ENCODE measurements around the gene PTPA. TPM values are rescaled to one million over a fixed set of nuclear protein-coding genes. Genes with fewer than 3 reads are reported as not detected.

Gene PTPA
- total and polyA plus RNA-seq, 2 donors (not counting 1 experiment from before 2014, with no cell fraction given), result 35.0 to 73.9 TPM

DNA sequence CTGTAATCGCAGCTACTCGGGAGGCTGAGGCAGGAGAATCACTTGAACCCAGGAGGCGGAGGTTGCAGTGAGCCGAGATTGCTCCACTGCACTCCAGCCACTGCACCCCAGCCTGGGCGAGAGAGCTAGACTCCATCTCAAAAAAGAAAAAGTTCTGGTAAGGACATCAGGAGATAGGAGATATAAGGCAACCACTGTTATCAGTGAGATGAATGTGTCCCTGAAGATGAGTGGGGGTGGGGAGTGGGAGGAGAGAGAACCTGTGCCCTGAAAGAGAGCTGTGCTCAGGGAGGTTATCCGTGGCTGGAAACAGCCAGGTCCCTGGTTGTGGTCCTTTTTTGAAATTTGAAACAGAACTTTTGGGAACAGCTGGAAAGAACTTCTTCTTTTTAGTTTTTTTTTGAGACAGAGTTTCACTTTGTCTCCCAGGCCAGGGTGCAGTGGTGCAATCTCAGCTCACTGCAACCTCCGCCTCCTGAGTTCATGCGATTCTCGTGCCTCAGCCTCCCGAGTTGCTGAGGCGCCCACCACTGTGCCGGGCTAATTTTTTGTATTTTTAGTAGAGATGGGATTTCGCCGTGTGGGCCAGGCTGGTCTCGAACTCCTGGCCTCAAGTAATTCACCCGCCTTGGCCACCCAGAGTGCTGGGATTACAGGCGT is 2.6 kb downstream of the PTPA start:
- peaks cover 7% of the 10 kb centered on the region for H4K20me1 ChIP-seq (ENCODE audit: control insufficient read depth, insufficient read depth, low read length, poor library complexity, severe bottlenecking)
- TF ChIP-seq EZH2 (IDR thresholded peaks at IDR 0.05; ENCODE audit: borderline replicate concordance, insufficient read depth, low read depth, low read length, poor library complexity, severe bottlenecking), result no peak
- TF ChIP-seq, protein P1, sequence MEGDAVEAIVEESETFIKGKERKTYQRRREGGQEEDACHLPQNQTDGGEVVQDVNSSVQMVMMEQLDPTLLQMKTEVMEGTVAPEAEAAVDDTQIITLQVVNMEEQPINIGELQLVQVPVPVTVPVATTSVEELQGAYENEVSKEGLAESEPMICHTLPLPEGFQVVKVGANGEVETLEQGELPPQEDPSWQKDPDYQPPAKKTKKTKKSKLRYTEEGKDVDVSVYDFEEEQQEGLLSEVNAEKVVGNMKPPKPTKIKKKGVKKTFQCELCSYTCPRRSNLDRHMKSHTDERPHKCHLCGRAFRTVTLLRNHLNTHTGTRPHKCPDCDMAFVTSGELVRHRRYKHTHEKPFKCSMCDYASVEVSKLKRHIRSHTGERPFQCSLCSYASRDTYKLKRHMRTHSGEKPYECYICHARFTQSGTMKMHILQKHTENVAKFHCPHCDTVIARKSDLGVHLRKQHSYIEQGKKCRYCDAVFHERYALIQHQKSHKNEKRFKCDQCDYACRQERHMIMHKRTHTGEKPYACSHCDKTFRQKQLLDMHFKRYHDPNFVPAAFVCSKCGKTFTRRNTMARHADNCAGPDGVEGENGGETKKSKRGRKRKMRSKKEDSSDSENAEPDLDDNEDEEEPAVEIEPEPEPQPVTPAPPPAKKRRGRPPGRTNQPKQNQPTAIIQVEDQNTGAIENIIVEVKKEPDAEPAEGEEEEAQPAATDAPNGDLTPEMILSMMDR (IDR thresholded peaks at IDR 0.05), result no peak
- WGBS (ENCODE audit: insufficient coverage), result 77% methylated on average over 16 of the region's 17 CpGs
- no peak overlapping the region for H3K4me2 ChIP-seq (replicated peaks; ENCODE audit: low read depth, low read length, poor library complexity, severe bottlenecking)
- no peaks in the 10 kb centered on the region for H3K9me3 Mint-ChIP-seq (ENCODE audit: insufficient read depth)
- no peaks in the 10 kb centered on the region for H3K27me3 Mint-ChIP-seq
- intact Hi-C loops (cut with micrococcal nuclease), result loop anchor here (10.0 kb wide), 2 partner anchors 691 to 941 kb away; partner anchors contain the start of genes GPR107 and TOR1B
- H2AFZ ChIP-seq (ENCODE audit: insufficient read depth, low read depth, low read length, poor library complexity, severe bottlenecking), result no peak overlapping the region
- no peaks in the 10 kb centered on the region for H3K27me3 ChIP-seq (replicated peaks in 1 of 4; ENCODE audit: control extremely low read depth in 1 of 4, control insufficient read depth in 3 of 4, insufficient read depth in 4 of 4, low read length in 3 of 4)
- no peak for ATAC-seq (ENCODE audit: low read depth)
- no peak overlapping the region for H3K4me3 Mint-ChIP-seq
- peaks cover 68% of the 10 kb centered on the region for H3K79me2 ChIP-seq (ENCODE audit: control insufficient read depth, insufficient read depth, low read length)
- no peak overlapping the region for H3K4me3 ChIP-seq (ENCODE audit: control extremely low read depth in 1 of 5, extremely low read depth in 1 of 5, insufficient read depth in 1 of 5, low read depth in 2 of 5, low read length in 4 of 5)
- H3K27ac ChIP-seq (ENCODE audit: low read length in 2 of 2), result no peak overlapping the region
- H3K4me1 Mint-ChIP-seq, result peaks cover 25% of the 10 kb centered on the region
- no peak overlapping the region for H3K27ac Mint-ChIP-seq
- H3K36me3 ChIP-seq (replicated peaks in 1 of 2; ENCODE audit: control extremely low read depth in 1 of 2, control insufficient read depth in 1 of 2, extremely low read depth in 1 of 2, insufficient read depth in 2 of 2, low read length in 1 of 2), result no peaks in the 10 kb centered on the region
- ChIA-PET POLR2A (no interaction called here), CTCF (interaction anchor here (0.6 to 4.4 kb wide), 4 partner anchors 9 to 29 kb away, joined by 3 to 18 read pairs (median 3); no protein-coding TSS in a partner anchor)
- DNase-seq, result no peak
- peaks cover 12 to 19% of the 10 kb centered on the region in 2 donors for H3K4me1 ChIP-seq (ENCODE audit: control insufficient read depth in 2 of 2, insufficient read depth in 2 of 2, low read length in 2 of 2)
- H3K9ac ChIP-seq (ENCODE audit: low read length), result no peak overlapping the region
- H3K9me3 ChIP-seq (ENCODE audit: control extremely low read depth in 1 of 3, control insufficient read depth in 2 of 3, insufficient read depth in 1 of 3, low read length in 2 of 3), result no peaks in the 10 kb centered on the region

DNA sequence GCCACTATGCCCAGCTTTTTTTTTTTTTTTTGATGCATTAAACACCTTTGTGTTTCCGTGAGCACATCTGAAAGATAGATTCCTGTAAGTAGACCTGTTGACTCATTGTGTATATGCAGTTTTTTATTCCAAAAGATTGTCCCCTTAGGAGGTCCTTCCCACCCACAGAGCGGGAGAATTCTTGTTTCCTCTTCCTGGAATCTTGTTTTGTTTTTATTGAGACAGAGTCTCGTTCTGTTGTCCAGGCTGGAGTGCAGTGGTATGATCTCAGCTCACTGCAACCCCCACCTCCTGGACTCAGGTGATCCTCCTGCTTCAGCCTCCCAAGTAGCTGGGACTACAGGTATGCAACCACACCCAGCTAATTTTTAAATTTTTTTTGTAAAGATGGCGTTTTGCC is 7.6 kb downstream of the PTPA start:
- H3K9me3 ChIP-seq (ENCODE audit: control extremely low read depth in 1 of 3, control insufficient read depth in 2 of 3, insufficient read depth in 1 of 3, low read length in 2 of 3), result no peaks in the 10 kb centered on the region
- no peak overlapping the region for H3K9ac ChIP-seq (ENCODE audit: low read length)
- CTCF ChIA-PET, result no interaction called here
- no peak for ATAC-seq (ENCODE audit: low read depth)
- POLR2A ChIA-PET, result no interaction called here
- H3K36me3 ChIP-seq (replicated peaks in 1 of 2; ENCODE audit: control extremely low read depth in 1 of 2, control insufficient read depth in 1 of 2, extremely low read depth in 1 of 2, insufficient read depth in 2 of 2, low read length in 1 of 2), result peaks cover 0 to 24% of the 10 kb centered on the region in 2 experiments
- Mint-ChIP-seq H3K4me3 (no peak overlapping the region), H3K27me3 (no peaks in the 10 kb centered on the region), H3K27ac (no peak overlapping the region), H3K4me1 (peaks cover 7% of the 10 kb centered on the region), H3K9me3 (ENCODE audit: insufficient read depth) (no peaks in the 10 kb centered on the region)
- WGBS (ENCODE audit: insufficient coverage), result 100% methylated on average over 1 of the region's 4 CpGs
- intact Hi-C loops (cut with micrococcal nuclease), result loop anchor here (10.0 kb wide), 2 partner anchors 686 to 936 kb away; partner anchors contain the start of genes GPR107 and TOR1B
- H3K4me1 ChIP-seq (ENCODE audit: control insufficient read depth in 2 of 2, insufficient read depth in 2 of 2, low read length in 2 of 2), result peaks cover 0 to 2% of the 10 kb centered on the region in 2 donors
- H3K4me2 ChIP-seq (replicated peaks; ENCODE audit: low read depth, low read length, poor library complexity, severe bottlenecking), result no peak overlapping the region
- no peak overlapping the region for H2AFZ ChIP-seq (ENCODE audit: insufficient read depth, low read depth, low read length, poor library complexity, severe bottlenecking)
- H3K4me3 ChIP-seq (ENCODE audit: control extremely low read depth in 1 of 5, extremely low read depth in 1 of 5, insufficient read depth in 1 of 5, low read depth in 2 of 5, low read length in 4 of 5), result no peak overlapping the region
- DNase-seq, result no peak
- TF ChIP-seq, protein P1 (IDR thresholded peaks at IDR 0.05), result no peak
- no peak for TF ChIP-seq EZH2 (IDR thresholded peaks at IDR 0.05; ENCODE audit: borderline replicate concordance, insufficient read depth, low read depth, low read length, poor library complexity, severe bottlenecking)
- no peaks in the 10 kb centered on the region for H3K27me3 ChIP-seq (replicated peaks in 1 of 4; ENCODE audit: control extremely low read depth in 1 of 4, control insufficient read depth in 3 of 4, insufficient read depth in 4 of 4, low read length in 3 of 4)
- no peak overlapping the region for H3K27ac ChIP-seq (ENCODE audit: low read length in 2 of 2)
- H4K20me1 ChIP-seq (ENCODE audit: control insufficient read depth, insufficient read depth, low read length, poor library complexity, severe bottlenecking), result peaks cover 42% of the 10 kb centered on the region
- peaks cover 89% of the 10 kb centered on the region for H3K79me2 ChIP-seq (ENCODE audit: control insufficient read depth, insufficient read depth, low read length)
